ENCODE measurements around the gene KIAA1958.

KIAA1958 gene

DNA sequence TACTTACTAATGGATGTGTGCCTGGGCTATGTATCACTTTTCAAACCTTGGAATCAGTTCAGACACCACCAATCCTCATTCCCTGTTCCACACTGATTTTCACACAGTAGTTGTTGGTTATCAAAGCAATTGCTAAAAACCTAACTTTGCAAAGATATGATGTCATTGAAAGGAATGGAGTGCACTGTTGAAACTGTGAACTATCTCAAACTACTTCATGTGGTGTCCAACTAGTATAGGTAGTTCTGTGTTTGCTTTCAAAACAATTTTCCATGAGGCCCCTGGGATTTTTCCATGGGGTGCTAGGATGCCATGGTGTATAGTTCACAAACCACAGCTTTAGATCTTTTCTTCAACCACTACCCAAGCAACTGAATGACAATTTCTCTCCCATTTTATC is 213.5 kb downstream of the KIAA1958 start:
- no peaks in the 10 kb centered on the region for H3K4me1 ChIP-seq (ENCODE audit: control insufficient read depth, low read depth, low read length)
- DNase-seq = no peak
- H3K27ac ChIP-seq (ENCODE audit: low read depth, low read length) = no peak overlapping the region
- H3K79me2 ChIP-seq (ENCODE audit: control insufficient read depth, insufficient read depth, low read length) = no peaks in the 10 kb centered on the region
- H3K27me3 ChIP-seq (ENCODE audit: insufficient read depth, low read length, poor library complexity) = no peaks in the 10 kb centered on the region
- no peak overlapping the region for H3K56ac ChIP-seq (ENCODE audit: low read length)
- no peak overlapping the region for H2AK5ac ChIP-seq (ENCODE audit: low read length)
- H2BK15ac ChIP-seq (replicated peaks; ENCODE audit: low read depth) = no peak overlapping the region
- no peak overlapping the region for H2BK120ac ChIP-seq (ENCODE audit: low read depth, low read length)
- H3K18ac ChIP-seq (ENCODE audit: low read length) = no peak overlapping the region
- H3K4ac ChIP-seq (ENCODE audit: low read depth, low read length) = no peak overlapping the region
- peaks cover 1% of the 10 kb centered on the region for H3K79me1 ChIP-seq (ENCODE audit: low read length)
- no peak overlapping the region for H3K9ac ChIP-seq (ENCODE audit: low read length)
- no peak overlapping the region for H3K4me2 ChIP-seq (ENCODE audit: low read length)
- H2BK5ac ChIP-seq (ENCODE audit: low read length) = no peak overlapping the region
- no peaks in the 10 kb centered on the region for H3K36me3 ChIP-seq (ENCODE audit: control insufficient read depth, insufficient read depth, low read length)
- H4K8ac ChIP-seq (ENCODE audit: low read depth, low read length) = no peak overlapping the region
- H3K4me3 ChIP-seq (ENCODE audit: low read length) = no peak overlapping the region
- H3K23ac ChIP-seq (ENCODE audit: low read length) = no peak overlapping the region
- no peak overlapping the region for H4K5ac ChIP-seq (ENCODE audit: low read length)

DNA sequence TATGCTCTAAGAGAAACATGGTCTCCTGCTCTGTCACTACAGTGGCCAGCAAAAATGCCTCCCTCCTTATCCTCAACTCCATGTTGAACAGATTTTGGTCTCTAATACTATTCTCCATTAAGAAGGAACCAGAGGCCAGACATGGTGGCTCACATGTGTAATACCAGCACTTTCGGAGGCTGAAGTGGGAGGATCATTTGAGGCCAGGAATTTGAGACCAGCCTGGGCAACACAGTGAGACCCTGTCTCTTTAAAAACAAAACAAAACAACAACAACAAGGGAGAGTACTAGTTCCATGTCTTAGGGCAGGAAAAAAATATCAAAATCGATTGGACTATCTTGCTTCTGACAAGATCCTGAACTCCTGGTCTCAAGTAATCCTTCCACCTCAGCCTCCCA is 216.7 kb downstream of the KIAA1958 start:
- Histone ChIP-seq H2BK5ac (ENCODE audit: low read length) (no peak overlapping the region), H3K4ac (ENCODE audit: low read depth, low read length) (no peak overlapping the region), H2BK120ac (ENCODE audit: low read depth, low read length) (no peak overlapping the region), H3K27ac (ENCODE audit: low read depth, low read length) (no peak overlapping the region), H2BK15ac (replicated peaks; ENCODE audit: low read depth) (no peak overlapping the region), H3K4me2 (ENCODE audit: low read length) (no peak overlapping the region), H4K8ac (ENCODE audit: low read depth, low read length) (no peak overlapping the region), H3K79me2 (ENCODE audit: control insufficient read depth, insufficient read depth, low read length) (no peaks in the 10 kb centered on the region), H3K18ac (ENCODE audit: low read length) (no peak overlapping the region), H4K5ac (ENCODE audit: low read length) (no peak overlapping the region), H3K23ac (ENCODE audit: low read length) (no peak overlapping the region), H3K79me1 (ENCODE audit: low read length) (peaks cover 1% of the 10 kb centered on the region), H2AK5ac (ENCODE audit: low read length) (no peak overlapping the region), H3K4me3 (ENCODE audit: low read length) (no peak overlapping the region), H3K9ac (ENCODE audit: low read length) (no peak overlapping the region), H3K56ac (ENCODE audit: low read length) (no peak overlapping the region), H3K4me1 (ENCODE audit: control insufficient read depth, low read depth, low read length) (no peaks in the 10 kb centered on the region), H3K36me3 (ENCODE audit: control insufficient read depth, insufficient read depth, low read length) (no peaks in the 10 kb centered on the region), H3K27me3 (ENCODE audit: insufficient read depth, low read length, poor library complexity) (no peaks in the 10 kb centered on the region)
- WGBS (ENCODE audit: extremely low coverage, insufficient coverage, low lambda C conversion rate) = no CpG with 5 or more reads among the region's 2 CpGs
- DNase-seq = no peak

DNA sequence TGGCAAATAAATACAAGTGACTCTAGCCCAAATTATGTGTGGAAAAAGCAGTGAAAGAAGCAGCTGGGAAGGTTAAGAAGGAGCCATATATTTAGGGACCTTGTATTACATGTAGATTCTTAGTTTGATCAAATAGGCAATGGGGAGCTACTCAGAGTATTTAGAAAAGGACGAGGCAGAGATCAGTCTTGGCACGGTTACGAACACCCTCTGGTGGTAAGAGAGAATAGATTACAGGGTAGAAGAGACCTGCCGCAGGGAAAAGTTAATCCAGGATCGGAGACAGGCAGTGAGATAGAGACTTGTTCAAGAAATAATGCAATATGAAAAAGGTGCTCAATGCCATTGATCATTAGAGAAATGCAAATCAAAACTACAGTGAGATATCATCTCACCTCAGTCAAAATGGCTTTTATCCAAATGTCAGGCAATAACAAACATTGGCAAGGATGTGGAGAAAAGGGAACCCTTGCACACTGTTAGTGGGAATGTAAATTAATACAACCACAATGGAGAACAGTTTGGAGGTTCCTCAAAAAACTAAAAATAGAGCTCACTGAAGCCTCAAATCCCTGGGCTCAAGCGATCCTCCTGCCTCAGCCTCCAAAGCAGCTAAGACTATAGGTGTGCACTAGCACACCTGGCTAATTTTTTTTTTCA is 219.3 kb downstream of the KIAA1958 start:
- Histone ChIP-seq H3K56ac (ENCODE audit: low read length) (no peak overlapping the region), H2BK15ac (replicated peaks; ENCODE audit: low read depth) (no peak overlapping the region), H3K4me2 (ENCODE audit: low read length) (no peak overlapping the region), H3K4me3 (ENCODE audit: low read length) (no peak overlapping the region), H2BK120ac (ENCODE audit: low read depth, low read length) (no peak overlapping the region), H3K18ac (ENCODE audit: low read length) (no peak overlapping the region), H4K8ac (ENCODE audit: low read depth, low read length) (no peak overlapping the region), H3K79me2 (ENCODE audit: control insufficient read depth, insufficient read depth, low read length) (no peaks in the 10 kb centered on the region), H2BK5ac (ENCODE audit: low read length) (no peak overlapping the region), H3K23ac (ENCODE audit: low read length) (no peak overlapping the region), H3K4ac (ENCODE audit: low read depth, low read length) (no peak overlapping the region), H3K9ac (ENCODE audit: low read length) (no peak overlapping the region), H2AK5ac (ENCODE audit: low read length) (no peak overlapping the region), H3K4me1 (ENCODE audit: control insufficient read depth, low read depth, low read length) (no peaks in the 10 kb centered on the region), H3K27me3 (ENCODE audit: insufficient read depth, low read length, poor library complexity) (no peaks in the 10 kb centered on the region), H3K36me3 (ENCODE audit: control insufficient read depth, insufficient read depth, low read length) (no peaks in the 10 kb centered on the region), H3K27ac (ENCODE audit: low read depth, low read length) (no peak overlapping the region), H4K5ac (ENCODE audit: low read length) (no peak overlapping the region), H3K79me1 (ENCODE audit: low read length) (peaks cover 1% of the 10 kb centered on the region)
- DNase-seq = peak; percentile 76
- WGBS (ENCODE audit: extremely low coverage, insufficient coverage, low lambda C conversion rate) = no CpG with 5 or more reads among the region's 6 CpGs

DNA sequence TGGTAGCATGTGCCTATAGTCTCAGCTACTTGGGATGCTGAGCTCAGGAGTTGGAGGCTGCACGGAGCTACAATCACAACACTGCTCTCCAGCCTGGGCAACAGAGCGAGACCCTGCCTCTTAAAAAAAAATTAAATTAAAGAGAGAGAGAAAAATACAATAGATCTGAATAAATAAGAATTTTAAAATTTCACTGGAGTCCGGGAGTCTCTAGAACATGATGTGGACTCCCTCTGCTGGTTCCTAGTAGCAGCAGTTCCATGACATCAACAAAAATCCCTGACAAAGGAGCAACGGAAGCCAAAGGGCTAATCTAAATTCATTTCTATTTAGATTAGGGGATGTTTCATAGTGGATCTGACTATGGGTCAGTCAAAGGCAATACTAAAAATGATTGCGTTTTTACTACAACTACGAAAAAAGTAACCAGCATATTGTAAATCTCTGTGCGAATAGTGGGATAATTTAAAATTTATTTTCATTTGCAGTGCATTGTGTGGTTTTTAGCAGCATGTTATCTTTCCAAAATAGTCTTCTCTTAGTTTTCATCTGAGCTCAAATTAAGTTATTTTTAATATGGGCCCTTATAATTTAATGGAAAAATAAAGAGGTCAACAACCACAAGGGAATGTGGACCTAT is 224.5 kb downstream of the KIAA1958 start:
- Histone ChIP-seq H3K9ac (ENCODE audit: low read length) (no peak overlapping the region), H2AK5ac (ENCODE audit: low read length) (no peak overlapping the region), H3K36me3 (ENCODE audit: control insufficient read depth, insufficient read depth, low read length) (no peaks in the 10 kb centered on the region), H3K23ac (ENCODE audit: low read length) (no peak overlapping the region), H3K4ac (ENCODE audit: low read depth, low read length) (no peak overlapping the region), H3K79me2 (ENCODE audit: control insufficient read depth, insufficient read depth, low read length) (no peaks in the 10 kb centered on the region), H3K27ac (ENCODE audit: low read depth, low read length) (no peak overlapping the region), H3K4me1 (ENCODE audit: control insufficient read depth, low read depth, low read length) (no peaks in the 10 kb centered on the region), H3K18ac (ENCODE audit: low read length) (no peak overlapping the region), H3K27me3 (ENCODE audit: insufficient read depth, low read length, poor library complexity) (no peaks in the 10 kb centered on the region), H2BK5ac (ENCODE audit: low read length) (no peak overlapping the region), H4K5ac (ENCODE audit: low read length) (no peak overlapping the region), H3K4me2 (ENCODE audit: low read length) (no peak overlapping the region), H2BK15ac (replicated peaks; ENCODE audit: low read depth) (no peak overlapping the region), H3K56ac (ENCODE audit: low read length) (no peak overlapping the region), H3K4me3 (ENCODE audit: low read length) (no peak overlapping the region), H3K79me1 (ENCODE audit: low read length) (peaks cover 1% of the 10 kb centered on the region), H4K8ac (ENCODE audit: low read depth, low read length) (no peak overlapping the region), H2BK120ac (ENCODE audit: low read depth, low read length) (no peak overlapping the region)
- WGBS (ENCODE audit: extremely low coverage, insufficient coverage, low lambda C conversion rate) = no CpG with 5 or more reads among the region's 7 CpGs
- peak; percentile 56 for DNase-seq

DNA sequence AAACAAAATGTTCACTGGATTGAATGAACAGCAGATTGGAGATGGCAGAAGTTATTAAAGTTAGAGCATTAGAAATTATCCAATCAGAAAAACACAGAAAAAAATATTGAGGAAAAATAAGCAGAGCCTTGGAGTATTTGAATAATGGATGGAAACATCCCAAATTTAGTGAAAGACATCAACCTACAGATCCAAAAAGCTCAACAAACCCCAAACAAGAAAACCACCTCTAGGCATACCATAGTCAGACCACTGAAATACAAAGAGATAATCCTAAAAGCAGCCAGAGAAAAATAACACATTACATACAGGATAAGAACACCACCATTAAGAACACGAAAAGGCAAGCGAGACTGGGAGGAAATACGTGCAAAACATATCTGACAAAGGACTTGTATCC is 226.1 kb downstream of the KIAA1958 start:
- Histone ChIP-seq H3K79me2 (ENCODE audit: control insufficient read depth, insufficient read depth, low read length) (no peaks in the 10 kb centered on the region), H3K79me1 (ENCODE audit: low read length) (peaks cover 1% of the 10 kb centered on the region), H3K27me3 (ENCODE audit: insufficient read depth, low read length, poor library complexity) (no peaks in the 10 kb centered on the region), H3K18ac (ENCODE audit: low read length) (no peak overlapping the region), H2BK5ac (ENCODE audit: low read length) (no peak overlapping the region), H3K27ac (ENCODE audit: low read depth, low read length) (no peak overlapping the region), H2BK15ac (replicated peaks; ENCODE audit: low read depth) (no peak overlapping the region), H3K4ac (ENCODE audit: low read depth, low read length) (no peak overlapping the region), H3K56ac (ENCODE audit: low read length) (no peak overlapping the region), H3K9ac (ENCODE audit: low read length) (no peak overlapping the region), H4K5ac (ENCODE audit: low read length) (no peak overlapping the region), H2BK120ac (ENCODE audit: low read depth, low read length) (no peak overlapping the region), H3K4me2 (ENCODE audit: low read length) (no peak overlapping the region), H3K4me3 (ENCODE audit: low read length) (no peak overlapping the region), H3K4me1 (ENCODE audit: control insufficient read depth, low read depth, low read length) (no peaks in the 10 kb centered on the region), H3K23ac (ENCODE audit: low read length) (no peak overlapping the region), H4K8ac (ENCODE audit: low read depth, low read length) (no peak overlapping the region), H2AK5ac (ENCODE audit: low read length) (no peak overlapping the region), H3K36me3 (ENCODE audit: control insufficient read depth, insufficient read depth, low read length) (no peaks in the 10 kb centered on the region)
- DNase-seq = no peak
- WGBS (ENCODE audit: extremely low coverage, insufficient coverage, low lambda C conversion rate) = no CpG with 5 or more reads among the region's 3 CpGs

All from mesendoderm (in vitro differentiated cells).